Esophagus squamous epithelium (tissue), 5 donors: ENCODE data around the gene AOPEP. TPM values are rescaled to one million over a fixed set of nuclear protein-coding genes. Genes with fewer than 3 reads are reported as not detected.
"Not testable (repeated sequence)": the region's sequence is repeated elsewhere in the genome, so short reads cannot be mapped to it uniquely, and the experiment has no call there.

Source experiments
- DNase-seq: peaks from one replicate; lab custom pipeline; 2025; lab: John Stamatoyannopoulos, UW
- H3K27ac ChIP-seq, 4 donors: fragments of 200-600 bp; sonication (generic); one replicate each; pipeline ENCODE4 v1.5.1; 2016 to 2019; ENCODE audit warnings: mild to moderate bottlenecking in 1 of 4
- H3K27me3 ChIP-seq, 4 donors: fragments of 200-600 bp; sonication (generic); 1 replicate in 3 of 4; 2 replicates in 1 of 4; pipeline versions ENCODE4 v1.5.1 to v1.6.0; 2017 to 2021; ENCODE audit warnings: antibody characterized with exemption in 1 of 4
- H3K36me3 ChIP-seq, 3 donors: fragments of 200-600 bp; sonication (generic); one replicate each; pipeline ENCODE4 v1.5.1; 2016 to 2019
- H3K4me1 ChIP-seq, 3 donors: fragments of 200-600 bp; sonication (generic); one replicate each; pipeline ENCODE4 v1.5.1; 2017 to 2019
- H3K4me3 ChIP-seq, 4 donors: fragments of 200-600 bp; sonication (generic); 1 replicate in 3 of 4; 2 replicates in 1 of 4; pipeline ENCODE4 v1.5.1; 2016 to 2019; ENCODE audit warnings: mild to moderate bottlenecking in 2 of 4, moderate library complexity in 1 of 4
- H3K9me3 ChIP-seq, 3 donors: fragments of 200-600 bp; sonication (generic); one replicate each; pipeline ENCODE4 v1.5.1; 2016 to 2019
- POLR2A ChIP-seq, 4 donors: fragments of 450-650 bp; IDR thresholded peaks; one replicate each; pipeline ENCODE4 v1.6.1; 2017; ENCODE audit warnings: antibody characterized with exemption in 4 of 4, mild to moderate bottlenecking in 4 of 4, moderate library complexity in 3 of 4
- WGBS, 2 donors: methylation state at CpG; one replicate each; pipeline ENCODE4 v1.1.5; 2018; 5-methylcytosine and 5-hydroxymethylcytosine counted together
- intact Hi-C: fragments of 100-400 bp; cut with DNase I; formaldehyde crosslinking; loops from one replicate; pipeline ENCODE4 v1.15.0; 2022
- total RNA-seq, 4 donors: library from RNA; depleted of rRNA; stranded (reverse); fragments of >200 nt; gene quantifications; one replicate each; pipeline ENCODE4 v1.1.0, GENCODE V29; 2016
- TF ChIP-seq, protein P1 (sequence below), 6 experiments: fragments of 450-650 bp in 4 of 6; fragments of 200-600 bp in 2 of 6; sonication (generic) in 2 of 6; IDR thresholded peaks; one replicate each; pipeline ENCODE4 v1.5.1; 2016 to 2019; ENCODE audit warnings: antibody characterized with exemption in 6 of 6, mild to moderate bottlenecking in 4 of 6, moderate library complexity in 4 of 6
- donor health status: DM: yes; HTN: yes; CAD: no.

Gene AOPEP
- total RNA-seq, 4 donors from 2014 or later = 101 to 300 (median 115) TPM

DNA sequence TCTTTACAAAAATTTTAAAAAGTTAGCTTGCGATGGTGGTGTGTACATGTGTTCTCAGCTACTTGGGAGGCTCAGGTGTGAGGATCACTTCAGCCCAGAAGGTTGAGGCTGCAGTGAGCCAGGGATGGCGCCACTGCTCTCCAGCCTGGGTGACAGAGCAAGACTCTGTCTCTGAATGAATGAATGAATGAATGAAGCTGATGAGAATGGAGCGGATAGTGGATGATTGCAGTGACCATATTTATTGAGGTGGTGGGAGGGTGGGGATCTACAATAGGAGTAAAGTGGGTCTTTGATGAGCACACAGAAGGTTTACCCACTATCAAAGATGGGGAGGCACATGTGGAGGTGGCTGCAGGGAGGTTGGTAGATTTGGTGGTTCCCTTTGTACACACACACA lies 120.2 kb downstream of the AOPEP start:
- peaks cover 0 to 29% (median 14%) of the 10 kb centered on the region in 3 donors for H3K4me1 ChIP-seq
- H3K27me3 ChIP-seq = no peaks in the 10 kb centered on the region
- peak overlapping the region in 1 of 4 donors; percentile 77 for H3K27ac ChIP-seq
- no peak for TF ChIP-seq POLR2A (IDR thresholded peaks at IDR 0.05)
- TF ChIP-seq, protein P1, sequence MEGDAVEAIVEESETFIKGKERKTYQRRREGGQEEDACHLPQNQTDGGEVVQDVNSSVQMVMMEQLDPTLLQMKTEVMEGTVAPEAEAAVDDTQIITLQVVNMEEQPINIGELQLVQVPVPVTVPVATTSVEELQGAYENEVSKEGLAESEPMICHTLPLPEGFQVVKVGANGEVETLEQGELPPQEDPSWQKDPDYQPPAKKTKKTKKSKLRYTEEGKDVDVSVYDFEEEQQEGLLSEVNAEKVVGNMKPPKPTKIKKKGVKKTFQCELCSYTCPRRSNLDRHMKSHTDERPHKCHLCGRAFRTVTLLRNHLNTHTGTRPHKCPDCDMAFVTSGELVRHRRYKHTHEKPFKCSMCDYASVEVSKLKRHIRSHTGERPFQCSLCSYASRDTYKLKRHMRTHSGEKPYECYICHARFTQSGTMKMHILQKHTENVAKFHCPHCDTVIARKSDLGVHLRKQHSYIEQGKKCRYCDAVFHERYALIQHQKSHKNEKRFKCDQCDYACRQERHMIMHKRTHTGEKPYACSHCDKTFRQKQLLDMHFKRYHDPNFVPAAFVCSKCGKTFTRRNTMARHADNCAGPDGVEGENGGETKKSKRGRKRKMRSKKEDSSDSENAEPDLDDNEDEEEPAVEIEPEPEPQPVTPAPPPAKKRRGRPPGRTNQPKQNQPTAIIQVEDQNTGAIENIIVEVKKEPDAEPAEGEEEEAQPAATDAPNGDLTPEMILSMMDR (IDR thresholded peaks at IDR 0.05) = no peak
- intact Hi-C loops = no loop called here
- no peak overlapping the region for H3K4me3 ChIP-seq
- no peaks in the 10 kb centered on the region for H3K36me3 ChIP-seq
- no peaks in the 10 kb centered on the region for H3K9me3 ChIP-seq
- WGBS, 2 donors = 88 to 96% methylated on average over 3 of the region's 3 CpGs
- no peak for DNase-seq

DNA sequence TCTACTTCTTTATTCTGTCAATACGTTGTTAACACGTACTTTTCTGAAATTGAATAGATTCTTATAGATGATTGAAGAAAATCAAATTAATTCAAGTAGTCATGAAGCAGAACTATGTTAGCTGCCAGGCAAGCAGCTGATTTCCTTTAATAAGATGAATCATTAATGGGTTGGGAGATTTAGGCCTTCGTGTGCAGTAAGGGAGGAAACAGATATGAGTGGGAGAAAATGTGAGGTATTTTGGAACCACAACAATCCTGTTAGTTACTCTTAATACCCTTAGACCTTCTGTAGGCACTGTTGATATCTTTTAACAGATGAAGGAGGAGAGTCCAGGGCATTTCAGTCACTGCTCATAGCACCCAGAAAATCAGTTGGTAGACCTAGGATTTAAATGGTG lies 121.0 kb downstream of the AOPEP start:
- intact Hi-C loops = no loop called here
- H3K9me3 ChIP-seq = no peaks in the 10 kb centered on the region
- WGBS, 2 donors = 21 to 25% methylated on average over 3 of the region's 3 CpGs
- no peak for DNase-seq
- no peak overlapping the region for H3K4me3 ChIP-seq
- H3K36me3 ChIP-seq = no peaks in the 10 kb centered on the region
- peak overlapping the region; percentile 43 to 77 (median 62) for H3K27ac ChIP-seq
- peaks cover 0 to 33% (median 15%) of the 10 kb centered on the region in 3 donors for H3K4me1 ChIP-seq
- TF ChIP-seq POLR2A (IDR thresholded peaks at IDR 0.05) = no peak
- TF ChIP-seq, protein P1 (IDR thresholded peaks at IDR 0.05) = no peak
- H3K27me3 ChIP-seq = no peaks in the 10 kb centered on the region

DNA sequence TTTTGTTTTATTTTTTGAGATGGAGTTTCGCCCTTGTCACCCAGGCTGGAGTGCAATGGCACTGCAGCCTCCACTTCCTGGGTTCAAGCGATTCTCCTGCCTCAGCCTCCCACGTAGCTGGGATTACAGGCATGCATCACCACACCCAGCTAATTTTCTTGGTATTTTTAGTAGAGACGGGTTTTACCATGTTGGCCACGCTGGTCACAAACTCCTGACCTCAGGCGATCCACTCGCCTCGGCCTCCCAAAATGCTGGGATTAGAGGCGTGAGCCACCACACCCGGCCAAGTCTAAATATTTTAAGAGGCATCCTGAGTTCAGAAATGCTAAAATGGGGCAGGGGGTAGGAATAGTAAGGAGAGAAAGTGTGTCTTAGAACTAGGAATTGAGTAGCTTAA lies 122.3 kb downstream of the AOPEP start:
- intact Hi-C loops, H3K36me3 ChIP-seq, H3K9me3 ChIP-seq, DNase-seq, H3K4me3 ChIP-seq, H3K27me3 ChIP-seq, H3K27ac ChIP-seq: not testable (repeated sequence)
- peaks cover 0 to 33% (median 15%) of the 10 kb centered on the region in 3 donors for H3K4me1 ChIP-seq
- 82 to 86% methylated on average over 8 to 10 of the region's 10 CpGs for WGBS, 2 donors

DNA sequence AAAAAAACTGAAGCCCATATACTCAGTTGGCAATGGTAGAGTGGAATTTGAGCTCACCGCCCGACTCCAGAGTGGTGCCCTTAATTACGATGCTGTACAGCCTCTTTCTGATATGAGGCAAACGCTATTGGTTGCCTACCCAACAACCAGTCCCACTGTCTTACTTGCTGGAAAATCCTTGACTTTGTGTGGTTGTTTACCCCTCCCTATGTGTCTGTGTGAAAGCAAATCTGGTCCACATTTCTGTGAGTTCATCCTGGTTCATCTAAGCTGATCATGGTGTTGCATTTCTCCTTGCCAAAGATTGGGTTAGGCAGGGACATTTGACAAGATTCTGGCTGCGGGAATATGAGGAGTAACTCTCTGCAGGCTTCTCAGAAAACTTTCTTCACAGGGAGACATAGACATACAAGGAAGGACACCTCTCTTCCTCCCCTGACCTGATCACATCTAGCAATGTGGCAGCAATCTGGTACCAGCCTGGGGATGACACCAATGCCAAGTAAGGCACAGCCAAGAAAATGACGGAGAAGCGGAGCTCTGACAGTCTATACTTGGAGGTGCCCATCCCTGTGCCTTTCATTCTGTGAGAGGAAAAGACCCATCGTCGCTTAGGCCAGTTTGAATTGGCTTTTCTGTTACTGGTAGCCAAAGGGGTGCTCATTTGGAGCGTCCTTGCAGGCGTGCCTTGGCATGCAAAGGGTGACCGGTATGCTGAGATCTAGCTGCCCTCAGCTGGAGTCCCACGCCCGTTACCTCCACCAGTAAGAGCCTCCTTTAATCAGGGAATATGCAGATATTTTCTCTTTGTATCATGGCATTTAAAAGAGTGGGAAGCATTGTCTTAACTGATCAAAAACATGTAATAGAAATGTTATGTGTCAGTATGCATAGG lies 124.3 kb downstream of the AOPEP start:
- peaks cover 0 to 35% (median 15%) of the 10 kb centered on the region in 3 donors for H3K4me1 ChIP-seq
- H3K27me3 ChIP-seq = no peaks in the 10 kb centered on the region
- DNase-seq = no peak
- intact Hi-C loops = no loop called here
- H3K27ac ChIP-seq = peak overlapping the region in 3 of 4 donors; percentile 1 to 65 (median 58)
- TF ChIP-seq, protein P1 (IDR thresholded peaks at IDR 0.05) = no peak
- TF ChIP-seq POLR2A (IDR thresholded peaks at IDR 0.05) = no peak
- H3K9me3 ChIP-seq = no peaks in the 10 kb centered on the region
- WGBS, 2 donors = 84 to 86% methylated on average over 13 of the region's 14 CpGs
- no peak overlapping the region for H3K4me3 ChIP-seq
- no peaks in the 10 kb centered on the region for H3K36me3 ChIP-seq

DNA sequence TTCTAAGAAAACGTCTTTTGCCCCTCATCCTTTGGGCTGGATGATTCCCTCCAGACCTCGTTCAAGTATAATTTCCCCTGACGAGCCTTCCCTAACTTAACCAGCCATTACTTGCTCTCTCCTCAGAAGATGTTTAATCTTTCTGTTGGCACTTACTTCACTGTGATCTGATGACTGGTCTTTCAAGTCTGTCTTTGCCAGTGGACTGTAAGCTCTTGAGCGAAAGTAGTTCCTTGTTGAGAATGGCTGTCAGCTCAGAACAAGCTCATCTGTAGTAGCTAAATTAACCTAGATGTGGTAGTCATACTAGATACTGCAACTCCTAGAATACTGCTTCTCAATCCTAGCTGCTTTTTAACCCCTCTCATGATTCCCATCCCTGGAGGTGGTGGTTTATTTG lies 125.0 kb downstream of the AOPEP start:
- Histone ChIP-seq H3K27ac (peak overlapping the region in 3 of 4 donors; percentile 47 to 65 (median 58)), H3K27me3 (no peaks in the 10 kb centered on the region), H3K4me1 (peaks cover 0 to 41% (median 20%) of the 10 kb centered on the region in 3 donors), H3K36me3 (no peaks in the 10 kb centered on the region), H3K9me3 (no peaks in the 10 kb centered on the region), H3K4me3 (no peak overlapping the region)
- intact Hi-C loops = no loop called here
- 43 to 59% methylated on average over 4 of the region's 4 CpGs for WGBS, 2 donors
- TF ChIP-seq, protein P1 (IDR thresholded peaks at IDR 0.05) = no peak
- TF ChIP-seq POLR2A (IDR thresholded peaks at IDR 0.05) = no peak
- no peak for DNase-seq
